ENCODE measurements around the gene ABCB6.
A peak's percentile ranks its signal among the peaks of the same experiment; 100 is the strongest.

Gene ABCB6

GRCh38 chr2:219210886-219211362 is 7.8 kb downstream of the ABCB6 start:
- DNase-seq (ENCODE audit: low spot score) = no peak
- no peak for TF ChIP-seq CTCF (IDR thresholded peaks at IDR 0.05)
- Histone ChIP-seq H3K27ac (no peak overlapping the region), H3K4me3 (no peak overlapping the region)

- no peak overlapping the region for H3K4me3 ChIP-seq
- TF ChIP-seq CTCF (IDR thresholded peaks at IDR 0.05) = no peak
- no peak overlapping the region for H3K27ac ChIP-seq
- no peak for DNase-seq (ENCODE audit: low spot score)
Measured at GRCh38 chr2:219210196-219210885, 8.4 kb downstream of the ABCB6 start.

DNA sequence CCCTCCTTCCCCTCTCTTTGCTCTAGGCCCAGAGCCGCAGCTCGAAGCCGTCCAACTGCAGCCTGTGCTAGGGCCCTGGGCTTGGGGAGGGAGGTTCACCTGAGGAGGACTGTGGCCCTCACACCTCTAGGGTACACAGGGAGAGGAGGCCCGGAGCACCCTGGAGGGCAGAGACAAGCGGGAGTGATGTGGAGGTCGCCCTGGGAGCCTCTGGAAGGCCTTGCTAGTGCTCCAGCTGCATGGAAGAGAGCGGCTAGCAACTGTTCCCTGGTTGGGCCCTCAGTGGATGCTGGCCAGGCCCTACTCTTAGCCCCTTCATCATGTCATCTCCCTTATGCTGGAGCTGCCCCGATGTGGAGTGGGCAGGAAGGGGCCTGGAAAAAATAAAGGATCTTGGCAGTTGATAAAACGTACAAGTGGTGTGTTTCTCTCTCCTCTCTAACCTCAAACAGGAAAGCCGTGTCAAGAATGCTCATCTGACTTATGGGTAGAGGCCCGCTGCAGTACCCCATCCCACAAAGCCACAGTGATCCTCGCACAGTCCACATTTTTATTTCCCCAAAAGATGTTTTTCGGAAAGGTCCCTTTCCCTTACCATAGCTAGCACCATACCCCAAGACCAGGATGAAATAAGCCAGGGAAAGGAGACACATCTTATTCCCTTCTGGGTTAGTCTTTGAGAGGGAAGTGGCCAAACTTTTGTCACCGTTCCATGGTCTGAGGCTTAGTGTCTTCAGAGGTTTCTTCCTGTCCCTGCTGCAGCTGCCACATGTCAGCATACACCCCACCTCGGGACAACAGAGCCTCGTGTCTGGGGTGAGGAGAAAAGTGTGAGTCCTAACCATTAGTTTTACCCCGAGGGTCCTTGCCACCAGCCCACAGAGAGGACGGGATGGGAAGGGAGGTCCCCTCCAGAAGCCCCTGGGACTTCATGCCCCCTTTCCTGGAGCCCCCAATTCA is 9.2 kb downstream of the ABCB6 start:
- TF ChIP-seq CTCF (IDR thresholded peaks at IDR 0.05) = no peak
- no peak for DNase-seq (ENCODE audit: low spot score)
- Histone ChIP-seq H3K27ac (no peak overlapping the region), H3K4me3 (no peak overlapping the region)

GRCh38 chr2:219207884-219208740 is 10.6 kb downstream of the ABCB6 start:
- peak overlapping the region; percentile 92 to 94 for H3K27ac ChIP-seq
- no peak for TF ChIP-seq CTCF (IDR thresholded peaks at IDR 0.05)
- H3K4me3 ChIP-seq = peak overlapping the region; percentile 79
- DNase-seq (ENCODE audit: low spot score) = no peak

- no peak for TF ChIP-seq CTCF (IDR thresholded peaks at IDR 0.05)
- H3K27ac ChIP-seq = peak overlapping the region; percentile 92 to 94
- DNase-seq (ENCODE audit: low spot score) = no peak
- peak overlapping the region; percentile 79 for H3K4me3 ChIP-seq
Measured at GRCh38 chr2:219207134-219207883, 11.4 kb downstream of the ABCB6 start.
